H1 (cell line): ENCODE data around the gene OPCML. TPM values are rescaled to one million over a fixed set of nuclear protein-coding genes. Genes with fewer than 3 reads are reported as not detected.

ENCODE experiments used
- CTCF ChIA-PET: fragments of 300-600 bp; sonication (Branson Sonifier 250); formaldehyde crosslinking; loops from one replicate; lab custom pipeline; 2021; ENCODE audit not compliant: partially characterized antibody; lab: Charles Lee
- POLR2A ChIA-PET: fragments of 300-600 bp; sonication (Branson Sonifier 250); formaldehyde crosslinking; loops from one replicate; lab custom pipeline; 2021; ENCODE audit warnings: inconsistent platforms; ENCODE audit not compliant: partially characterized antibody; lab: Charles Lee
- DNase-seq, 2 experiments: peaks; one replicate each; pipeline versions ENCODE4 v3.0.0 to v3.0.0-alpha.2; 2010 to 2022; ENCODE audit warnings: low spot score in 2 of 2, low read depth in 1 of 2, mixed read lengths in 1 of 2
- FAIRE-seq: peaks from 2 replicates; lab custom pipeline; 2011; peaks lifted over from hg19 to GRCh38; lab: Jason Lieb, UNC
- H2AFZ ChIP-seq: 2 replicates; pipeline ENCODE4 v1.8.1; 2012; ENCODE audit warnings: low read length, inconsistent platforms
- H2AK5ac ChIP-seq: 2 replicates; pipeline ENCODE4 v1.6.1; 2013; ENCODE audit warnings: low read depth, low read length
- H2BK120ac ChIP-seq: replicated peaks from 2 replicates; pipeline ENCODE3; 2013; ENCODE audit warnings: low read depth, low read length, inconsistent platforms
- H2BK12ac ChIP-seq: 2 replicates; pipeline ENCODE4 v1.6.1; 2013; ENCODE audit warnings: low read depth, low read length
- H2BK15ac ChIP-seq: 2 replicates; pipeline ENCODE4 v1.6.1; 2013; ENCODE audit warnings: low read length
- H2BK20ac ChIP-seq: 2 replicates; pipeline ENCODE4 v1.6.1; 2013; ENCODE audit warnings: low read length
- H2BK5ac ChIP-seq: 2 replicates; pipeline ENCODE4 v1.6.1; 2013; ENCODE audit warnings: low read depth, low read length
- H3K14ac ChIP-seq: 2 replicates; pipeline ENCODE4 v1.6.1; 2013; ENCODE audit warnings: inconsistent platforms; ENCODE audit not compliant: insufficient read length
- H3K18ac ChIP-seq: 2 replicates; pipeline ENCODE4 v1.6.1; 2013; ENCODE audit warnings: low read length; ENCODE audit errors: extremely low read depth
- H3K23ac ChIP-seq: 2 replicates; pipeline ENCODE4 v1.6.1; 2013; ENCODE audit warnings: inconsistent platforms; ENCODE audit not compliant: insufficient read length
- H3K23me2 ChIP-seq: 2 replicates; pipeline ENCODE4 v1.6.1; 2013; ENCODE audit warnings: low read depth, low read length
- H3K27ac ChIP-seq: 2 replicates; pipeline ENCODE4 v1.6.1; 2011; ENCODE audit warnings: low read depth, low read length, inconsistent platforms
- H3K27me3 ChIP-seq, 4 experiments: replicated peaks in 1 of 4; 1 replicate in 1 of 4; 2 replicates in 3 of 4; pipeline versions ENCODE4 v1.6.1 to v1.8.1; 2011 to 2013; ENCODE audit warnings: low read length in 3 of 4, mild to moderate bottlenecking in 3 of 4, inconsistent platforms in 2 of 4, mixed read lengths in 2 of 4, moderate library complexity in 1 of 4; ENCODE audit not compliant: control insufficient read depth in 3 of 4, insufficient read depth in 3 of 4; ENCODE audit errors: extremely low read depth in 1 of 4
- H3K36me3 ChIP-seq, 4 experiments: 2 replicates each; pipeline versions ENCODE4 v1.6.1 to v1.8.1; 2011 to 2013; ENCODE audit warnings: mild to moderate bottlenecking in 4 of 4, low read length in 3 of 4, moderate library complexity in 2 of 4, control low read depth in 1 of 4, inconsistent platforms in 1 of 4; ENCODE audit not compliant: insufficient read depth in 4 of 4, control insufficient read depth in 2 of 4
- H3K4ac ChIP-seq: replicated peaks from 2 replicates; pipeline ENCODE3; 2013; ENCODE audit warnings: low read length, low read depth, mixed read lengths, inconsistent platforms; ENCODE audit not compliant: insufficient read length
- H3K4me1 ChIP-seq, 4 experiments: replicated peaks in 1 of 4; 1 replicate in 1 of 4; 2 replicates in 3 of 4; pipeline versions ENCODE4 v1.6.1 to v1.8.1; 2011 to 2013; ENCODE audit warnings: low read length in 3 of 4, inconsistent platforms in 2 of 4, mixed read lengths in 1 of 4; ENCODE audit not compliant: insufficient read depth in 4 of 4, control insufficient read depth in 3 of 4
- H3K4me2 ChIP-seq, 2 experiments: 2 replicates each; pipeline versions ENCODE4 v1.6.1 to v1.8.1; 2011 to 2013; ENCODE audit warnings: low read depth in 2 of 2, low read length in 2 of 2, control low read depth in 1 of 2, inconsistent platforms in 1 of 2, mild to moderate bottlenecking in 1 of 2; ENCODE audit not compliant: insufficient read depth in 1 of 2
- H3K4me3 ChIP-seq, 4 experiments: fragments of 200-600, 300-600 bp in 1 of 4; sonication (generic), shearing (Covaris generic), sonication (Bioruptor Twin) in 1 of 4; 2 replicates each; pipeline versions ENCODE4 v1.5.1 to v1.8.1; 2011 to 2016; ENCODE audit warnings: low read length in 4 of 4, low read depth in 3 of 4, control low read depth in 2 of 4, inconsistent platforms in 2 of 4, mild to moderate bottlenecking in 2 of 4, mixed read lengths in 1 of 4, moderate library complexity in 1 of 4; ENCODE audit not compliant: insufficient read depth in 2 of 4; ENCODE audit errors: extremely low read depth in 1 of 4
- H3K56ac ChIP-seq: replicated peaks from 2 replicates; pipeline ENCODE3; 2013; ENCODE audit warnings: low read depth, mild to moderate bottlenecking, mixed read lengths, low read length, inconsistent platforms; ENCODE audit not compliant: insufficient read length
- H3K79me1 ChIP-seq: 2 replicates; pipeline ENCODE4 v1.6.1; 2013; ENCODE audit warnings: low read depth, low read length, control low read depth
- H3K79me2 ChIP-seq, 2 experiments: 2 replicates each; pipeline versions ENCODE4 v1.6.1 to v1.8.1; 2012 to 2013; ENCODE audit warnings: low read length in 2 of 2, mild to moderate bottlenecking in 2 of 2, inconsistent platforms in 1 of 2; ENCODE audit not compliant: insufficient read depth in 2 of 2, control insufficient read depth in 1 of 2
- H3K9ac ChIP-seq, 4 experiments: replicated peaks in 1 of 4; 1 replicate in 1 of 4; 2 replicates in 3 of 4; pipeline versions ENCODE4 v1.6.1 to v1.8.1; 2011 to 2013; ENCODE audit warnings: low read depth in 3 of 4, low read length in 3 of 4, control low read depth in 2 of 4, mild to moderate bottlenecking in 2 of 4, moderate library complexity in 2 of 4, inconsistent platforms in 1 of 4; ENCODE audit errors: extremely low read depth in 1 of 4
- H3K9me3 ChIP-seq, 2 experiments: 2 replicates each; pipeline versions ENCODE4 v1.6.1 to v1.8.1; 2012 to 2013; ENCODE audit warnings: mild to moderate bottlenecking in 2 of 2, moderate library complexity in 2 of 2, control low read depth in 1 of 2, inconsistent platforms in 1 of 2, low read depth in 1 of 2, low read length in 1 of 2, mixed read lengths in 1 of 2; ENCODE audit not compliant: insufficient read depth in 2 of 2
- H4K20me1 ChIP-seq, 2 experiments: replicated peaks in 1 of 2; 2 replicates each; pipeline versions ENCODE3 to v1.8.1; 2011 to 2013; ENCODE audit warnings: inconsistent platforms in 2 of 2, low read length in 2 of 2, mild to moderate bottlenecking in 1 of 2; ENCODE audit not compliant: insufficient read depth in 2 of 2, control insufficient read depth in 1 of 2
- H4K5ac ChIP-seq: 2 replicates; pipeline ENCODE4 v1.6.1; 2013; ENCODE audit warnings: low read length, low read depth, mixed read lengths, inconsistent platforms; ENCODE audit not compliant: insufficient read length
- H4K8ac ChIP-seq: 2 replicates; pipeline ENCODE4 v1.8.0; 2013; ENCODE audit warnings: mild to moderate bottlenecking, moderate library complexity, low read length, inconsistent platforms; ENCODE audit not compliant: insufficient read depth; ENCODE audit errors: extremely low read depth
- H4K91ac ChIP-seq: replicated peaks from 2 replicates; pipeline ENCODE3; 2013; ENCODE audit warnings: low read length, mixed read lengths, inconsistent platforms; ENCODE audit not compliant: insufficient read length
- BRCA1 ChIP-seq: IDR thresholded peaks from 2 replicates; pipeline ENCODE4 v1.6.1; 2012; ENCODE audit warnings: low read depth, low read length, improper control_type of control experiment
- CBX8 ChIP-seq: fragments of 300-800, 300-1000 bp; sonication (generic); IDR thresholded peaks from 2 replicates; pipeline ENCODE4 v1.7.1; 2016; ENCODE audit warnings: low read depth, low read length, borderline replicate concordance
- EGR1 ChIP-seq: IDR thresholded peaks from 2 replicates; pipeline ENCODE4 v1.6.1; 2011; ENCODE audit warnings: low read depth, low read length, borderline replicate concordance
- KDM1A ChIP-seq: fragments of 200-600, 300-600 bp; sonication (generic); IDR thresholded peaks from 2 replicates; pipeline ENCODE4 v1.7.1; 2016; ENCODE audit warnings: mild to moderate bottlenecking, low read length, borderline replicate concordance
- KDM5A ChIP-seq: fragments of 200-600 bp; IDR thresholded peaks from 2 replicates; pipeline ENCODE4 v1.7.1; 2012; ENCODE audit warnings: mild to moderate bottlenecking, low read length, inconsistent platforms, mixed read lengths
- MAFK ChIP-seq: IDR thresholded peaks from 2 replicates; pipeline ENCODE4 v1.6.1; 2012; ENCODE audit warnings: low read depth, mild to moderate bottlenecking, improper control_type of control experiment, low read length
- POU5F1 ChIP-seq: IDR thresholded peaks from 2 replicates; pipeline ENCODE4 v1.6.1; 2011; ENCODE audit warnings: low read depth, mild to moderate bottlenecking, low read length, moderate library complexity
- SAP30 ChIP-seq: fragments of 300-600 bp; sonication (generic); IDR thresholded peaks from 2 replicates; pipeline ENCODE4 v1.7.1; 2012; ENCODE audit warnings: low read length, moderate library complexity, mild to moderate bottlenecking, inconsistent platforms; ENCODE audit not compliant: insufficient read depth, insufficient replicate concordance
- SIRT6 ChIP-seq: IDR thresholded peaks from one replicate; pipeline ENCODE4 v1.7.1; 2012; ENCODE audit warnings: low read length, inconsistent platforms
- TAF1 ChIP-seq: IDR thresholded peaks from 2 replicates; pipeline ENCODE4 v1.6.1; 2011; ENCODE audit warnings: mild to moderate bottlenecking, low read depth, low read length
- YY1 ChIP-seq: IDR thresholded peaks from 2 replicates; pipeline ENCODE4 v1.6.1; 2011; ENCODE audit warnings: low read depth, mild to moderate bottlenecking, low read length
- WGBS, 2 experiments: shearing (Covaris generic) in 1 of 2; methylation state at CpG; one replicate each; pipeline versions ENCODE4 v1.1.6 to v1.1.7; 2013 to 2015; ENCODE audit warnings: low lambda C conversion rate in 2 of 2, mixed read lengths in 2 of 2, inconsistent platforms in 1 of 2, low coverage in 1 of 2, missing lambda C conversion rate in 1 of 2; ENCODE audit not compliant: insufficient replicate concordance in 2 of 2, insufficient coverage in 1 of 2, insufficient read length in 1 of 2; ENCODE audit errors: extremely low coverage in 1 of 2, missing lambda C conversion rate in 1 of 2; 5-methylcytosine and 5-hydroxymethylcytosine counted together
- polyA plus RNA-seq, 7 experiments: library from polyadenylated mRNA; depleted of rRNA in 3 of 7; stranded (reverse) in 5 of 7; unstranded in 2 of 7; fragments of >200 nt in 5 of 7; fragments of 200-250 nt in 2 of 7; gene quantifications; 1 replicate in 5 of 7; 2 replicates in 1 of 7; 4 replicates in 1 of 7; pipeline versions ENCODE4 v1.2.1 to v1.2.3, GENCODE V29; 2011 to 2013; ENCODE audit warnings: missing spikeins in 2 of 7, mixed read lengths in 2 of 7
- total RNA-seq: library from RNA; stranded (reverse); fragmentation: NEBNext Ultra II Directional; extraction: Animal tissue kit (Norgen Biotek cat#: 25700); gene quantifications from 2 replicates; pipeline ENCODE4 v1.2.1, GENCODE V29; 2021

The OPCML gene
- total and polyA plus RNA-seq, 2 of the 8 experiments (the other 6 are each of a cell fraction or from before 2014, with no cell fraction given): 2.3 to 3.1 TPM

DNA sequence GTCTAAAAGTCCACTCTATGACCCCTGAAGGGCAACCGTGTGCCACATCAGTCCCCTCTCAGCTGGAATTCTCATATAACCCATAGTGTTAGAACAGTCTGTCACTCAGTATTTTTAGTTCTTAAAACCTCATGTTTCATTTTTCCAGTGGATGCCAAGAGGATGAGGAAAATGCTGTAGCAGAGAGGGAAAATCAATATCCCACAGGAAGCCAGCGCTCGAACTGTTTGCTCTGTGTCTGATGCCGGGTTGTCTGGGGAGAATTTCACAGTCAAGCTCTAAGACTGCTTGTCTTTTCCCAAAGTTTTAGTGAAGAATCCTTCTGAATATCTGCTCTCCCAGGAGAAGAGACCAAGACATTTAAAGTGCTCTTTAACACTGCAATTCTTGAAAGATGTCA lies 360.9 kb downstream of the OPCML start:
- H3K36me3 ChIP-seq: no peaks in the 10 kb centered on the region
- peak overlapping the region; percentile 12; the same call in 1 of the 2 replicates for H2BK15ac ChIP-seq
- H2BK5ac ChIP-seq: no peak overlapping the region
- H3K4me1 ChIP-seq: no peaks in the 10 kb centered on the region
- H4K91ac ChIP-seq: no peak overlapping the region
- POLR2A ChIA-PET: no interaction called here
- no peak overlapping the region for H4K5ac ChIP-seq
- H3K27me3 ChIP-seq: no peaks in the 10 kb centered on the region
- no peak overlapping the region for H4K8ac ChIP-seq
- H2BK20ac ChIP-seq: no peak overlapping the region
- H3K79me1 ChIP-seq: no peaks in the 10 kb centered on the region
- H2BK120ac ChIP-seq: no peak overlapping the region
- no peak overlapping the region for H2AK5ac ChIP-seq
- H3K9me3 ChIP-seq: no peaks in the 10 kb centered on the region
- H3K9ac ChIP-seq: no peak overlapping the region
- H3K4me3 ChIP-seq: no peak overlapping the region
- H3K23ac ChIP-seq: no peak overlapping the region
- no peak overlapping the region for H3K14ac ChIP-seq
- no peak overlapping the region for H2BK12ac ChIP-seq
- no peak overlapping the region for H3K27ac ChIP-seq
- no peak overlapping the region for H2AFZ ChIP-seq
- no peaks in the 10 kb centered on the region; the same call in 1 of the 2 replicates for H3K23me2 ChIP-seq
- no peaks in the 10 kb centered on the region for H4K20me1 ChIP-seq
- H3K56ac ChIP-seq: no peak overlapping the region
- DNase-seq: no peak
- no peak for TF ChIP-seq KDM1A
- TF ChIP-seq SAP30: no peak
- TF ChIP-seq TAF1: no peak
- TF ChIP-seq KDM5A: no peak
- no peak for TF ChIP-seq CBX8
- TF ChIP-seq EGR1: no peak
- TF ChIP-seq MAFK: no peak
- no peak for TF ChIP-seq YY1
- TF ChIP-seq BRCA1: no peak
- no peak for TF ChIP-seq SIRT6
- TF ChIP-seq POU5F1: no peak
- TF ChIP-seq, all 59 proteins: peak for 0
- H3K79me2 ChIP-seq: no peaks in the 10 kb centered on the region
- no peak overlapping the region for H3K4ac ChIP-seq
- 89% methylated on average over 4 of the region's 4 CpGs; no CpG with 5 or more reads in 1 of the 2 experiments for WGBS, 2 experiments
- CTCF ChIA-PET: interaction anchor here (0.6 to 2.1 kb wide), 2 partner anchors 14 to 425 kb away, joined by 3 to 6 read pairs; no protein-coding TSS in a partner anchor
- FAIRE-seq: no peak
- H3K18ac ChIP-seq: no peak overlapping the region
- no peak overlapping the region for H3K4me2 ChIP-seq
